Panc1 (cell line): ENCODE results near the gene RCOR2.

Source experiments
- CTCF ChIP-seq: fragments of 450-650 bp; IDR thresholded peaks from 2 replicates; pipeline ENCODE4 v1.5.1; 2017; ENCODE audit warnings: mild to moderate bottlenecking
- TCF7L2 ChIP-seq: IDR thresholded peaks from 2 replicates; pipeline ENCODE4 v1.6.1; 2011; ENCODE audit warnings: mild to moderate bottlenecking, low read depth, low read length, inconsistent platforms

GRCh38 chr11:63912678-63913077, 4.3 kb downstream of the RCOR2 start:
- no peak for TF ChIP-seq CTCF
- TF ChIP-seq TCF7L2, result no peak
